Retinal pigment epithelial cell (primary cell): Measurements from ENCODE around the gene COG6.

Experiments used
- DNase-seq: peaks from one replicate; pipeline ENCODE4 v3.0.0-alpha.2; 2010; ENCODE audit warnings: low read depth
- H3K4me3 ChIP-seq: 2 replicates; pipeline ENCODE4 v1.5.1; 2011; ENCODE audit warnings: mild to moderate bottlenecking, low read length, control low read depth, moderate library complexity
- TF ChIP-seq, protein P1 (sequence below): conservative IDR thresholded peaks from 2 replicates; pipeline ENCODE4 v1.5.1; 2011; ENCODE audit warnings: low read depth, low read length, control low read depth, inconsistent platforms

The COG6 gene

DNA sequence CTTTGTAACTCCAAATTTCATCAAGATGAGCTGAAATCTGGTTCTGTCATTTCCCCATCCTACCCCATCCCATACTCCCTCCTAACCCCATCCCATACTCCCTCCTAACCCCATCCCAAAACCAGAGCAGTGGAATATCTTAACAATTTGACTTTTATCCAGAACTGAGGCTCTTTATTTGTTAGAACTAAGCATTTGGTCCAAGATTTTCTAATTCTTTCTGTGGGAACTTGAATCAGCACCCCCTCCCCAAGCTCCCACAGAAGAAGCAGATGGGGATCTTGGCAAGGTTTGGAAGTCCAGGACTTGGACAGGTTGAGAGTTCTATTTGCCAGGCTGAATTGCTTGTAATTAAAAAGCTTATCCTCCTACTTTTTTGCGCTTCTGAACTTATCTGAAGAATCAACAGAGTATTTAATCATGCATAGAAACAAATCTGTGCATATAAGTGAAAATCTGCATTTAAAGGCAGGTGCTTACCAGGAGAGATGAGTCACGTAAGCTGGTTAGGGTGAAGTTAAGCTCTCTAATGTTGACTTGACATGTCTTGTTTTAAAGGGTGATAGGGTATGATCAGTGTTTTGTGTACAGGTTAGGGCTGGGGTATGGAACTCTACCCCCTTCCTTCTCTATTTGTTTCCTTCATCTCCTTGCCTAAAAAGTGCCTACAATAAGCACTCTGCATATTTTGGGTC is 111.1 kb downstream of the COG6 start:
- DNase-seq, result no peak
- H3K4me3 ChIP-seq, result no peak overlapping the region
- TF ChIP-seq, protein P1, sequence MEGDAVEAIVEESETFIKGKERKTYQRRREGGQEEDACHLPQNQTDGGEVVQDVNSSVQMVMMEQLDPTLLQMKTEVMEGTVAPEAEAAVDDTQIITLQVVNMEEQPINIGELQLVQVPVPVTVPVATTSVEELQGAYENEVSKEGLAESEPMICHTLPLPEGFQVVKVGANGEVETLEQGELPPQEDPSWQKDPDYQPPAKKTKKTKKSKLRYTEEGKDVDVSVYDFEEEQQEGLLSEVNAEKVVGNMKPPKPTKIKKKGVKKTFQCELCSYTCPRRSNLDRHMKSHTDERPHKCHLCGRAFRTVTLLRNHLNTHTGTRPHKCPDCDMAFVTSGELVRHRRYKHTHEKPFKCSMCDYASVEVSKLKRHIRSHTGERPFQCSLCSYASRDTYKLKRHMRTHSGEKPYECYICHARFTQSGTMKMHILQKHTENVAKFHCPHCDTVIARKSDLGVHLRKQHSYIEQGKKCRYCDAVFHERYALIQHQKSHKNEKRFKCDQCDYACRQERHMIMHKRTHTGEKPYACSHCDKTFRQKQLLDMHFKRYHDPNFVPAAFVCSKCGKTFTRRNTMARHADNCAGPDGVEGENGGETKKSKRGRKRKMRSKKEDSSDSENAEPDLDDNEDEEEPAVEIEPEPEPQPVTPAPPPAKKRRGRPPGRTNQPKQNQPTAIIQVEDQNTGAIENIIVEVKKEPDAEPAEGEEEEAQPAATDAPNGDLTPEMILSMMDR, result no peak

DNA sequence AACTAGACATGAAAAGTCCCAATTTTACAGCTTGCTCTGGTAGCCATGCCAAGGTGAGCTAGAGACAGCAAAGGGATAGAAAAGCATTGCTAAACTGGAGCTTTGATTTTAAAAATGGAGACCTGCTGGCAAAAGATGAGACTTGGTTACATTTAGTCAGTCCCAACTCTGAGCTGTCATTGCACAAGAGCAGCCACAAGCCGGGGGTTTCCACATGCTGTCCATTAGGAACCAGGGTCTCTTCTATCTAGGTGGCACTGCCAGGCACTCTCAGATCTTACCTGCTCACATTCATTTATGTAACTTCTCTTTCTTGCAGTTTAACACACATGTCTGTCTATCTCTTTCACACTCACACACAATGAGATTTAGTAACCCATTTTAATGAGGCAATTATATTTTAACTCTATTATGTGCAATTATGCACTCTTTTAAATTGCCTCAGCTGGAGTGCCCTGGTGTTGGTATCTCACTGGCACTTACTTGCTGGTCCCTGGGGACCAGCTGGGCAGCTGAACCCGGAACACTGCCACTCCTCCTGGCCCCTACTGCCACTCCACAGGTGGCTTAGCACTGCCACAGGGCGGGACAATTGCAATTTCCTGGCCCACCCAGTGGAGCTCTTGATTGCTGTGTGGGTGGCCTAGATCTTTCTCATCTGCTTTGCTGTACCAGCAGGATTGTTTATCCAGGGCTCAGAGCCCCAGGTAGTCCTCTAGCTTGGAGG is 112.5 kb downstream of the COG6 start:
- H3K4me3 ChIP-seq, result no peak overlapping the region
- TF ChIP-seq, protein P1, result no peak
- DNase-seq, result no peak

DNA sequence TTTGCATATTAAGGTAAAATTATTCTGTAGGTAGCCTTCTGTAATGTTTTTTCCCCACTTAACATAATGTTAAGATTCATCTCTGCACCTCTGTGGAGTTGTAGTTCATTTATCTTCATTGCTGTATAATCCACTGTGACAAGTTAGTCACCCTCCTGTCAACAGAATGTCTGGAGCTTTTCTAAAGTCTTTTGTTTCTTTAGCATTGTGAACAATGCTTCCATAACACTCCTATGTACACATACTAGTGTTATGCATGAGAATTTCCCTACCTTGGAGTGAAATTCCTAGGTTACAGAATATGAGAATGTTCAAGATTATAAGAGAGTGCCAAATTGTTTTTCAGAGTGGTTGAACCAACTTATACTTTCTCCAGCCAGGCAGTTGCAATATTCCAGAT is 113.5 kb downstream of the COG6 start:
- TF ChIP-seq, protein P1, result no peak

DNA sequence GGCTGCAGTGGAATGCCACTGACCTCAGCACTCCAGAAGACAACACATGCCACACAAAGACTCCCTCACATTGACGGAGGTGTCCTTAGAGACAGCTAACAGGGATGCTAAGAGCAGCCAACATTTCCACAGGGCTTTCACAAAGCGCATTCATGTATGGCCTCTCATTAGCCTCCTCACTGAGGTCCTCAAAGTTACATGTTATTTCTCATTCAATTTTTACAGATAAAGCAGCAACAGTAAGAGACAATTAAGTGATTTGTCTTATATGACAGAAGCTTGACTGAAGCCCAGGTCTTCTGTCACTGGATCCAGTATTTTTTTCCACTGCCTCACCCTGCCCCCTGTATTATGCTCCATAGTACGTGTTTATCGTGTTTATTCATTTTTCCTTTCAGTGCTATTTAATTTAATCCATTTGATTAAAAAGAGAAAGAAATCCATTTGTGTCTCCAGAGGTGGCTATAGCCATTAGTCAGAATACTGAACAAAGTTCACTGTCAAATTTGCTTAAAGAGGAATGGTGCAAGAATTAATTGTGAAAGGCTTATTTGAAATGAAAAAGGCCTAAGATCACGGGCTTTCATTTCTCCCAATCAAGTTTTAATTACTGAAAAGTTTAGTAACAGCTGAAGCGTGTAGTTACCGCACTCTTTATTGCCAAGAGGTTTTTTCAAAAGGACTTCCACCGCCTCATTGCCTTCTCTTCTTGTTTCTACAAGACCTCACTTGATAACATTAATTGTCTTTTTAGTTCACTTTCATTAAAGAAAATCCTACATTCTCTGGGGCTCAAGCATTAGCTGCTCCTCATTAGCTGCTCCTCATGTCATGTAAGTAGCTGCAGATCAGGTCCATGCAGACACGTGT is 115.0 kb downstream of the COG6 start:
- no peak for DNase-seq
- TF ChIP-seq, protein P1, result no peak
- no peak overlapping the region for H3K4me3 ChIP-seq

More for the DNA sequence above, 113.5 kb downstream of the COG6 start:
- H3K4me3 ChIP-seq, result no peak overlapping the region
- DNase-seq, result no peak

DNA sequence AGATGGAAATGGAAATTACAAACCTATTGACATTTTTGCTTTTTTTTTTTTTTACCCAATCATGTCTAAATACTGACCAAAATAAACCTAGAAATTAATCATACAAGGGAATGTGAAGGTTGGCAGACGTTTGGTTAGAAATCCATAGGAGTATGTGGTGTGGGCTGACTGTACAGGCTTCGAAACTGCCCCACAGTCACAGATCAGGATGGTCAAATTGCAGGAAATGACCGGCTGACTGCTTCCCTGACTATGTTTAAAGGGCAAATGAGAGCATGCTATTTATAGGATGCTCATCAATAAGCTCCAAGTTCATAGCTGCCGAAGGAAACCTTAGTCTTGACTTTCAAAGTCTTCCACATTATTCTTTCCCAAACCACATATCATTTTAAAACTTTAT is 118.4 kb downstream of the COG6 start:
- TF ChIP-seq, protein P1, result no peak

DNA sequence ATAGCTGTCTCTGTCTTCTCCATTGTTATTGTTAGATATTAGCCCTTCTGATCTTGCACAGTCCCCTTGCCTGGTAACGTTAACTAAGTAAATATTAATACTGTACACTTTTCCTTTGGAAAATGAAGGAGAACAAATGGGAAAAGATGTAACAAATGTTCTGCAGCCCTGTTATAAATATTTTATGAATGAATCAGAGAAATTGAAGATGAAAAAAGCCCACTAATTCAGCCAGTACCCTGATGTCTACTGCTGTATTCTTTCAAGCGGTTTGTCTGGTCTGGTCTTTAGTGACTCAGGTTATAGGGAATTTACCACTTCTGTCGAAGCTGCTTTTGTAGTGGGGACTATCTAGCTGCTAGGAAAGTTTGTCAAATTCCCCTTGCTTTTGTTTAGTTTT is 121.0 kb downstream of the COG6 start:
- DNase-seq, result no peak

More for the DNA sequence above, 118.4 kb downstream of the COG6 start:
- no peak overlapping the region for H3K4me3 ChIP-seq
- DNase-seq, result no peak

More for the DNA sequence above, 121.0 kb downstream of the COG6 start:
- TF ChIP-seq, protein P1, result no peak
- no peak overlapping the region for H3K4me3 ChIP-seq
